ENCODE results near the gene S100A3. TPM values are rescaled to one million over a fixed set of nuclear protein-coding genes. Genes with fewer than 3 reads are reported as not detected.

Gene S100A3
- total and polyA plus RNA-seq, 2 of the 13 experiments (the other 11 are each of a cell fraction or from before 2014, with no cell fraction given): 2.5 to 4.5 TPM

DNA sequence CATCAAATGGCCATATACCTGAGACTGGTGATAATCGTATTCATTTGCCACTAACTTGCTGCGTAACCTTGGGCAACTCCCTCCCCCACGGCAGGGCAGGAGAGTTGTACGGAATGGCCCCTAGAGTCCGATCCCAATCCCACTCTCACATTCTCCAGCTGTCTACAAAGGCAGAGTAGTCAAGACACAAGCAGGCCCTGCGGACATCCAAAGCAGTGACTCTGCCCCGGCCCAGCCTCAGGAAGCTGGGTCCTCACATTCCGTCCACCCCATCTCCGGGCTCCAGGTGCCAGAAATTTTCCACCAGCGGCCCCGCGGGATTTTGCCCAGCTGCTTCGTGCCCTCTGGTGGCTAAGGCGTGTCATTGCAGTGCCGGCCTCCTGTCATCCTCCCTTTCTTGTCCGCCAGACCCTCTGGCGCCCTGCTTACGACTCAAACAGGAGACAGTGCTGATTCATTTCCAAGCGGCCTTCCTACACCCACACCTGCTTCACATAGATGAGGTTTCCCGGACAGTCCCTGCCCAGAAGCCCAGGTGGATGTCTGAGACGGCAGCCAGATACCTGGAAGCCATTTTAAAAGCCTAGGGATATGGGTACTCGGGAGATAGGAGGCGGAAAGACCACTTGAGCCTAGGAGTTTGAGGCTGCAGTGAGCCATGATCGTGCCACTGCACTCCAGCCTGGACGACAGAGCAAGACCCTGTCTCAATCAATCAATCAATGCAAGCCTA, 19.5 kb upstream of the S100A3 start (continued):
- no peak for TF ChIP-seq TBX3 (IDR thresholded peaks at IDR 0.05; ENCODE audit: borderline replicate concordance)
- TF ChIP-seq ISX (CRISPR knock-in tag; conservative IDR thresholded peaks at IDR 0.05): no peak
- TF ChIP-seq, protein P1, sequence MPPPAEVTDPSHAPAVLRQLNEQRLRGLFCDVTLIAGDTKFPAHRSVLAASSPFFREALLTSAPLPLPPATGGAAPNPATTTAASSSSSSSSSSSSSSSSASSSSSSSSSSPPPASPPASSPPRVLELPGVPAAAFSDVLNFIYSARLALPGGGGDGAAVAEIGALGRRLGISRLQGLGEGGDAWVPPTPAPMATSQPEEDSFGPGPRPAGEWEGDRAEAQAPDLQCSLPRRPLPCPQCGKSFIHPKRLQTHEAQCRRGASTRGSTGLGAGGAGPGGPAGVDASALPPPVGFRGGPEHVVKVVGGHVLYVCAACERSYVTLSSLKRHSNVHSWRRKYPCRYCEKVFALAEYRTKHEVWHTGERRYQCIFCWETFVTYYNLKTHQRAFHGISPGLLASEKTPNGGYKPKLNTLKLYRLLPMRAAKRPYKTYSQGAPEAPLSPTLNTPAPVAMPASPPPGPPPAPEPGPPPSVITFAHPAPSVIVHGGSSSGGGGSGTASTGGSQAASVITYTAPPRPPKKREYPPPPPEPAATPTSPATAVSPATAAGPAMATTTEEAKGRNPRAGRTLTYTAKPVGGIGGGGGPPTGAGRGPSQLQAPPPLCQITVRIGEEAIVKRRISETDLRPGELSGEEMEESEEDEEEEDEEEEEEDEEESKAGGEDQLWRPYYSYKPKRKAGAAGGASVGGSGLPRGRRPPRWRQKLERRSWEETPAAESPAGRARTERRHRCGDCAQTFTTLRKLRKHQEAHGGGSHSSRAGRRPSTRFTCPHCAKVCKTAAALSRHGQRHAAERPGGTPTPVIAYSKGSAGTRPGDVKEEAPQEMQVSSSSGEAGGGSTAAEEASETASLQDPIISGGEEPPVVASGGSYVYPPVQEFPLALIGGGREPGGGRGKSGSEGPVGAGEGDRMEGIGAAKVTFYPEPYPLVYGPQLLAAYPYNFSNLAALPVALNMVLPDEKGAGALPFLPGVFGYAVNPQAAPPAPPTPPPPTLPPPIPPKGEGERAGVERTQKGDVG (CRISPR knock-in tag; IDR thresholded peaks at IDR 0.05; ENCODE audit: borderline replicate concordance): no peak
- TF ChIP-seq CENPX (CRISPR knock-in tag; IDR thresholded peaks at IDR 0.05): no peak
- TF ChIP-seq ZNF12 (CRISPR knock-in tag; IDR thresholded peaks at IDR 0.05): no peak
- TF ChIP-seq, protein P2, sequence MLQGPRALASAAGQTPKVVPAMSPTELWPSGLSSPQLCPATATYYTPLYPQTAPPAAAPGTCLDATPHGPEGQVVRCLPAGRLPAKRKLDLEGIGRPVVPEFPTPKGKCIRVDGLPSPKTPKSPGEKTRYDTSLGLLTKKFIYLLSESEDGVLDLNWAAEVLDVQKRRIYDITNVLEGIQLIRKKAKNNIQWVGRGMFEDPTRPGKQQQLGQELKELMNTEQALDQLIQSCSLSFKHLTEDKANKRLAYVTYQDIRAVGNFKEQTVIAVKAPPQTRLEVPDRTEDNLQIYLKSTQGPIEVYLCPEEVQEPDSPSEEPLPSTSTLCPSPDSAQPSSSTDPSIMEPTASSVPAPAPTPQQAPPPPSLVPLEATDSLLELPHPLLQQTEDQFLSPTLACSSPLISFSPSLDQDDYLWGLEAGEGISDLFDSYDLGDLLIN (CRISPR knock-in tag; IDR thresholded peaks at IDR 0.05; ENCODE audit: borderline replicate concordance): no peak
- no peak for TF ChIP-seq ZNF746 (CRISPR knock-in tag; IDR thresholded peaks at IDR 0.05)
- TF ChIP-seq, protein P3, sequence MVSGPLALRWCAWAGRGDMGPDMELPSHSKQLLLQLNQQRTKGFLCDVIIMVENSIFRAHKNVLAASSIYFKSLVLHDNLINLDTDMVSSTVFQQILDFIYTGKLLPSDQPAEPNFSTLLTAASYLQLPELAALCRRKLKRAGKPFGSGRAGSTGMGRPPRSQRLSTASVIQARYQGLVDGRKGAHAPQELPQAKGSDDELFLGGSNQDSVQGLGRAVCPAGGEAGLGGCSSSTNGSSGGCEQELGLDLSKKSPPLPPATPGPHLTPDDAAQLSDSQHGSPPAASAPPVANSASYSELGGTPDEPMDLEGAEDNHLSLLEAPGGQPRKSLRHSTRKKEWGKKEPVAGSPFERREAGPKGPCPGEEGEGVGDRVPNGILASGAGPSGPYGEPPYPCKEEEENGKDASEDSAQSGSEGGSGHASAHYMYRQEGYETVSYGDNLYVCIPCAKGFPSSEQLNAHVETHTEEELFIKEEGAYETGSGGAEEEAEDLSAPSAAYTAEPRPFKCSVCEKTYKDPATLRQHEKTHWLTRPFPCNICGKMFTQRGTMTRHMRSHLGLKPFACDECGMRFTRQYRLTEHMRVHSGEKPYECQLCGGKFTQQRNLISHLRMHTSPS (CRISPR knock-in tag; IDR thresholded peaks at IDR 0.05; ENCODE audit: low read depth): no peak
- no peak for TF ChIP-seq NBN (conservative IDR thresholded peaks at IDR 0.05)
- TF ChIP-seq, protein P4, sequence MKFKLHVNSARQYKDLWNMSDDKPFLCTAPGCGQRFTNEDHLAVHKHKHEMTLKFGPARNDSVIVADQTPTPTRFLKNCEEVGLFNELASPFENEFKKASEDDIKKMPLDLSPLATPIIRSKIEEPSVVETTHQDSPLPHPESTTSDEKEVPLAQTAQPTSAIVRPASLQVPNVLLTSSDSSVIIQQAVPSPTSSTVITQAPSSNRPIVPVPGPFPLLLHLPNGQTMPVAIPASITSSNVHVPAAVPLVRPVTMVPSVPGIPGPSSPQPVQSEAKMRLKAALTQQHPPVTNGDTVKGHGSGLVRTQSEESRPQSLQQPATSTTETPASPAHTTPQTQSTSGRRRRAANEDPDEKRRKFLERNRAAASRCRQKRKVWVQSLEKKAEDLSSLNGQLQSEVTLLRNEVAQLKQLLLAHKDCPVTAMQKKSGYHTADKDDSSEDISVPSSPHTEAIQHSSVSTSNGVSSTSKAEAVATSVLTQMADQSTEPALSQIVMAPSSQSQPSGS (CRISPR knock-in tag; IDR thresholded peaks at IDR 0.05): peak; percentile 53; the same call in 1 of the 2 replicates
- TF ChIP-seq, protein P5, sequence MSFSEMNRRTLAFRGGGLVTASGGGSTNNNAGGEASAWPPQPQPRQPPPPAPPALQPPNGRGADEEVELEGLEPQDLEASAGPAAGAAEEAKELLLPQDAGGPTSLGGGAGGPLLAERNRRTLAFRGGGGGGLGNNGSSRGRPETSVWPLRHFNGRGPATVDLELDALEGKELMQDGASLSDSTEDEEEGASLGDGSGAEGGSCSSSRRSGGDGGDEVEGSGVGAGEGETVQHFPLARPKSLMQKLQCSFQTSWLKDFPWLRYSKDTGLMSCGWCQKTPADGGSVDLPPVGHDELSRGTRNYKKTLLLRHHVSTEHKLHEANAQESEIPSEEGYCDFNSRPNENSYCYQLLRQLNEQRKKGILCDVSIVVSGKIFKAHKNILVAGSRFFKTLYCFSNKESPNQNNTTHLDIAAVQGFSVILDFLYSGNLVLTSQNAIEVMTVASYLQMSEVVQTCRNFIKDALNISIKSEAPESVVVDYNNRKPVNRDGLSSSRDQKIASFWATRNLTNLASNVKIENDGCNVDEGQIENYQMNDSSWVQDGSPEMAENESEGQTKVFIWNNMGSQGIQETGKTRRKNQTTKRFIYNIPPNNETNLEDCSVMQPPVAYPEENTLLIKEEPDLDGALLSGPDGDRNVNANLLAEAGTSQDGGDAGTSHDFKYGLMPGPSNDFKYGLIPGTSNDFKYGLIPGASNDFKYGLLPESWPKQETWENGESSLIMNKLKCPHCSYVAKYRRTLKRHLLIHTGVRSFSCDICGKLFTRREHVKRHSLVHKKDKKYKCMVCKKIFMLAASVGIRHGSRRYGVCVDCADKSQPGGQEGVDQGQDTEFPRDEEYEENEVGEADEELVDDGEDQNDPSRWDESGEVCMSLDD (CRISPR knock-in tag; IDR thresholded peaks at IDR 0.05; ENCODE audit: borderline replicate concordance): 0 out of 2 replicates have a peak, but pooled peaks have one; percentile 40
- TF ChIP-seq, protein P6, sequence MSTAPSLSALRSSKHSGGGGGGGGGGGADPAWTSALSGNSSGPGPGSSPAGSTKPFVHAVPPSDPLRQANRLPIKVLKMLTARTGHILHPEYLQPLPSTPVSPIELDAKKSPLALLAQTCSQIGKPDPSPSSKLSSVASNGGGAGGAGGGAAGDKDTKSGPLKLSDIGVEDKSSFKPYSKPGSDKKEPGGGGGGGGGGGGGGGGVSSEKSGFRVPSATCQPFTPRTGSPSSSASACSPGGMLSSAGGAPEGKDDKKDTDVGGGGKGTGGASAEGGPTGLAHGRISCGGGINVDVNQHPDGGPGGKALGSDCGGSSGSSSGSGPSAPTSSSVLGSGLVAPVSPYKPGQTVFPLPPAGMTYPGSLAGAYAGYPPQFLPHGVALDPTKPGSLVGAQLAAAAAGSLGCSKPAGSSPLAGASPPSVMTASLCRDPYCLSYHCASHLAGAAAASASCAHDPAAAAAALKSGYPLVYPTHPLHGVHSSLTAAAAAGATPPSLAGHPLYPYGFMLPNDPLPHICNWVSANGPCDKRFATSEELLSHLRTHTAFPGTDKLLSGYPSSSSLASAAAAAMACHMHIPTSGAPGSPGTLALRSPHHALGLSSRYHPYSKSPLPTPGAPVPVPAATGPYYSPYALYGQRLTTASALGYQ (CRISPR knock-in tag; IDR thresholded peaks at IDR 0.05): no peak
- no peak for TF ChIP-seq NFKBIZ (CRISPR knock-in tag; IDR thresholded peaks at IDR 0.05)
- no peak for TF ChIP-seq ZNF326 (CRISPR knock-in tag; IDR thresholded peaks at IDR 0.05; ENCODE audit: borderline replicate concordance)

Data from HepG2 (cell line).